Retinal pigment epithelial cell (primary cell): ENCODE measurements around the gene GPC5.

ENCODE experiments used
- DNase-seq: peaks from one replicate; pipeline ENCODE4 v3.0.0-alpha.2; 2010; ENCODE audit warnings: low read depth
- H3K4me3 ChIP-seq: 2 replicates; pipeline ENCODE4 v1.5.1; 2011; ENCODE audit warnings: mild to moderate bottlenecking, low read length, control low read depth, moderate library complexity
- CTCF ChIP-seq: conservative IDR thresholded peaks from 2 replicates; pipeline ENCODE4 v1.5.1; 2011; ENCODE audit warnings: low read depth, low read length, control low read depth, inconsistent platforms

Gene GPC5

GRCh38 chr13:91739751-91740150 is 341.3 kb downstream of the GPC5 start:
- no peak for DNase-seq
- H3K4me3 ChIP-seq, result no peak overlapping the region
- no peak for TF ChIP-seq CTCF

- no peak for TF ChIP-seq CTCF
Measured at GRCh38 chr13:91740756-91741155, 342.3 kb downstream of the GPC5 start.

GRCh38 chr13:91741925-91742324 is 343.5 kb downstream of the GPC5 start:
- DNase-seq, result no peak
- no peak for TF ChIP-seq CTCF
- no peak overlapping the region for H3K4me3 ChIP-seq

More at GRCh38 chr13:91740756-91741155, 342.3 kb downstream of the GPC5 start:
- no peak for DNase-seq
- H3K4me3 ChIP-seq, result no peak overlapping the region

- no peak overlapping the region for H3K4me3 ChIP-seq
- TF ChIP-seq CTCF, result no peak
- DNase-seq, result no peak
Measured at GRCh38 chr13:91744284-91744683, 345.9 kb downstream of the GPC5 start.

GRCh38 chr13:91745967-91746366 is 347.5 kb downstream of the GPC5 start:
- no peak overlapping the region for H3K4me3 ChIP-seq
- TF ChIP-seq CTCF, result no peak
- DNase-seq, result no peak

- no peak for TF ChIP-seq CTCF
- no peak for DNase-seq
- H3K4me3 ChIP-seq, result no peak overlapping the region
Measured at GRCh38 chr13:91747186-91747585, 348.8 kb downstream of the GPC5 start.

- DNase-seq, result no peak
- H3K4me3 ChIP-seq, result no peak overlapping the region
- no peak for TF ChIP-seq CTCF
Measured at GRCh38 chr13:91748416-91749089, 350.1 kb downstream of the GPC5 start.
